Sciatic nerve (tissue), 2 donors: ENCODE data around the gene NFX1. TPM values are rescaled to one million over a fixed set of nuclear protein-coding genes. Genes with fewer than 3 reads are reported as not detected.
A peak's percentile ranks its signal among the peaks of the same experiment; 100 is the strongest.
"Not testable (repeated sequence)": the region's sequence is repeated elsewhere in the genome, so short reads cannot be mapped to it uniquely, and the experiment has no call there.

Source experiments
- ATAC-seq: fragments of 200-7000 bp; cut with Tn5 transposase; one replicate; pipeline ENCODE4 v1.9.1; 2020; ENCODE audit warnings: mild to moderate bottlenecking, moderate library complexity
- DNase-seq: peaks from one replicate; pipeline ENCODE4 v3.0.0-alpha.2; 2020; ENCODE audit warnings: low spot score
- intact Hi-C: fragments of 100-400 bp; cut with DNase I; formaldehyde crosslinking; loops from one replicate; pipeline ENCODE4 v1.14.2; 2022
- total RNA-seq: library from RNA; stranded (reverse); fragmentation: NEBNext Ultra II Directional; extraction: Animal tissue kit (Norgen Biotek cat#: 25700); gene quantifications from one replicate; pipeline ENCODE4 v1.2.1, GENCODE V29; 2021
- donor health status: DM: no; HTN: no; CAD: no.
- donor health status: DM: no; HTN: no; CAD: no.

The NFX1 gene
- total RNA-seq, 1 donor from 2014 or later = 45.8 TPM

DNA sequence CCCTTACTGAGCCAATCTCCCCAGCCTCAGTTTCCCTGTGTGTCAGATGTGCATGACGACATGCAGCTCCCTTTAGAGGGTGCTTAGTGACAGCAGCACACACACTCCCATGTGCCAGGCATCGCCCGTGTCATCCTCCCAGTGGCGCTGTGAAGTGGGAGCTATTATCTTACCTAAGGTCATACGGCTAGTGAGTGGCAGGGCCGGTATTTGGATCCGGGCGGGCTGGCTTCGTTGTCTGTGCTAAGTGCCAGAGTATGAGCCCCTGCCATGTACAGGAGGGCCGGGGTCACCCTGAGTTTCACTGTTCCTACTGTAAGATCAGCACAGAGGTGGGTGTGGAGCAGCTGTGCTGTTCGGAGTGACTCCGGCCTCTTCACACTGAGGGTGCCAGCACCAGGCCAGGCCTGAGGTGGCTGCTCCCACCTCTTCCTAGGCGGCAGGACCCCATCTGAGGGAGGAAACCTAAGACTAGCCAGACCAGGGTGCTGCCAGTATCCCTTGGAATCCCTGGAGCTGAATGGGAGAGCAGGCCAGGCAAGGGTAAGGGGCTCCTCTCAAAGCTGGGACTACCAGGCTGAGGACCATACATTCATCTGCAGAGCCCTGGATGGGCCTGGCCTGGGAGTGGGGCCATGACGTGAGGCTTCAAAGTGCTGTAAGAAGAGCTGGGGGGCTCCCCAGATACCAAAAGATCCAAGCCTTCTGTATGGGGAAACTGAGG is 89.5 kb downstream of the NFX1 start:
- ATAC-seq = no peak
- peak; percentile 47 for DNase-seq
- intact Hi-C loops = no loop called here

DNA sequence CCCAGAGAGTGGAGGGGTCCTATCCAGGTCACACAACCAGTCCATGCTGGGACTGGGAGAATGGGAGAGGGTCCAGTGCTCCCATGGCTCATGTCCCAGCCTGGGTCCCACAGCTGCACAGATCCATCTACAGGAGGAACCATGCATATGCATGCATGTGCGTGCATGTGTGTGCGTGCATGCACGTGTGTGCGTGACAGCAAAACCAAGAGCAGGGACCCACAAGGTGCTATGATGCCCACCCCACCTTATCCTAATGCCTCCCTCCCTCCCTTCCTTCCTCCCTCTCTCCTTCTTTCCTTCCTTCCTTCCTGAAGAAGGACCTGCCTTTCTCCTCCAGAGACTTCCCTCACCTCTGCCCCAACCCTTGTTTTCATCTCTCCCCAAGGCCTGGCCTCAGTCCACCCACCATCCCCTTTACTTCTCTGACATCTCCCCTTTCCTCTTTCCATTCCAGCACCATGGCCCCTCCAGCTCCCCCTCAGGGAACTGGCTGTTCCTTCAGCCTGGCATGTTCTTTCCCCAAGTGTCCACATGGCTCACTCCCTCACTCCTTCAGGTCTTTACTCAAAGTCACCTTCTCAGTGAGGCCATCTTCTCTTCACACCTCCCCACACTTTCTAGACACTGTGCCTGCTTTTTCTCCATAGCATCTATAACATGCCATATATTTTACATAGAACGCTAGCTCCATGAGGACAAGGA is 90.2 kb downstream of the NFX1 start:
- peak; percentile 28 for ATAC-seq
- no peak for DNase-seq
- intact Hi-C loops = no loop called here

GRCh38 chr9:33381231-33381791 is 91.0 kb downstream of the NFX1 start:
- ATAC-seq (peak; percentile 22), DNase-seq (no peak)
- intact Hi-C loops = no loop called here

DNA sequence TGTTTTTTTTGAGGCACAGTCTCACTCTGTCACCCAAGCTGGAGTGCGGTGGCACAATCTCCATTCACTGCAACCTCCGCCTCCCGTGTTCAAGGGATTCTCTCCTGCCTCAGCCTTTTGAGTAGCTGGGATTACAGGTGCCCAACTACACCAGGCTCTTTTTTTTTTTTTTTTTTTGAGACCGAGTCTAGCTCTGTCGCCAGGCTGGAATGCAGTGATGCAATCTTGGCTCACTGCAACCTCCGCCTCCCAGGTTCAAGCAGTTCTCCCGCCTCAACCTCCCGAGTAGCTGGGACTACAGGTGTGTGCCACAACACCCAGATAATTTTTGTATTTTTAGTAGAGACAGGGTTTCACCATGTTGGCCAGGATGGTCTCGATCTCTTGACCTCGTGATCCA is 92.1 kb downstream of the NFX1 start:
- ATAC-seq, intact Hi-C loops, DNase-seq: not testable (repeated sequence)

DNA sequence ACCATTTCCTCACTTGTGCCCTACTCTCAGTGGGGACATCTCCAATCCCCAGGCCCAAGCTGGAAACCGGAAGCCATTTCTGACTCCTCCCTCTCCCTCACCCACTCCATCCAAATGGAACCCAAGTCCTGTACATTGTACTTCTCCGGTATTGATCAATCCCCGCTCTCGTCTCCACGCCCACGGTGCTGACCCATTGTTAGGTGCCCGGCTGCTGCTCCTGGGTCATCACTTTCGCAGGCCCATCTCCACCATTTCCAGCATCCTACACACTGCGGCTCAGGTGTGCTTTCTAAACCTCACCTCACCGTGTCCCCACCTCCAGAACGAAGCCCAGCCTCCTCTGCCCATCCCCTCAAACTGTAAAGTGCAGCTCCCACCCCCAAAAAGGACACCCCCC is 93.1 kb downstream of the NFX1 start:
- ATAC-seq, intact Hi-C loops, DNase-seq: not testable (repeated sequence)

DNA sequence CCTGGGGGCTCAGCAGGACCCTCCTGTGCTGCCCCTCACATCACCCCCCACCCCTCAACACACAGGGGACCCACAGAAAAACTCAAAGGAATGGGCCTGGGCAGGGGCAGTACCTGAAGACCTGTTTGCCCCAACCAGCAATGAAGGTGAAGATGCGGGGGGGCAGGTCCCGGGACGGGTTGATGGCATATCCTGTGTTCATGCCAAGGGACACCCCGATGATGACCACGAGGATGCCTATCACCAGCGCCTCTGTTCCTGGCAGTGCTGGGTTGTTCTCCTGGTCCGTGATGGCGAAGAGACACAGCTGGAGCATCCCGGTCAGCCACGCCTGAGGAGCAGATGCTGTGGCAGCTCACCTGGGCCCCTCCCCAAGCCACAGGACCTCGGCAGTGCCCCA is 95.2 kb downstream of the NFX1 start:
- ATAC-seq, DNase-seq, intact Hi-C loops: not testable (repeated sequence)

- intact Hi-C loops, ATAC-seq, DNase-seq: not testable (repeated sequence)
These were observed 95.8 kb downstream of the NFX1 start for GRCh38 chr9:33385979-33386640.

- ATAC-seq, DNase-seq, intact Hi-C loops: not testable (repeated sequence)
These were observed 96.3 kb downstream of the NFX1 start for GRCh38 chr9:33386641-33386996.

DNA sequence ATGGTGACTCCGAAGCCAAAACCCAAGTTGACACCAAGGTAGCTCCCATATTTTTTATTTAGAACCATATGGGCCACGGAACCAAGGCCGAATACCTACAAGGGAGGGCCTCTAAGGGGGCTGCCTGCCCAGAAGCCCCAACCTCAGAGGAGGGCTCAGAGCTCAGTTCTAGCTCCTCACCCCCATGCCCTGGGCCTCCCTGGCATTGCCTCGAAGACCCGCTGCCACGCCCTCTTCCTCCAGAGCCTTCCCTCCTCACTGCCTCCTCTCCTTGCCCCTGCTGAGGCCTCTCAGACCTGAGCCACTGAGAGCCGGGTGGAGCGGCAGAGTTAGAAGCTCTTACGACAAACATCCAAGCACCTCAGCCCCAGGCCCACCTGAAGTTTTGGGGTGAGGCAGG is 96.7 kb downstream of the NFX1 start:
- intact Hi-C loops, ATAC-seq, DNase-seq: not testable (repeated sequence)

DNA sequence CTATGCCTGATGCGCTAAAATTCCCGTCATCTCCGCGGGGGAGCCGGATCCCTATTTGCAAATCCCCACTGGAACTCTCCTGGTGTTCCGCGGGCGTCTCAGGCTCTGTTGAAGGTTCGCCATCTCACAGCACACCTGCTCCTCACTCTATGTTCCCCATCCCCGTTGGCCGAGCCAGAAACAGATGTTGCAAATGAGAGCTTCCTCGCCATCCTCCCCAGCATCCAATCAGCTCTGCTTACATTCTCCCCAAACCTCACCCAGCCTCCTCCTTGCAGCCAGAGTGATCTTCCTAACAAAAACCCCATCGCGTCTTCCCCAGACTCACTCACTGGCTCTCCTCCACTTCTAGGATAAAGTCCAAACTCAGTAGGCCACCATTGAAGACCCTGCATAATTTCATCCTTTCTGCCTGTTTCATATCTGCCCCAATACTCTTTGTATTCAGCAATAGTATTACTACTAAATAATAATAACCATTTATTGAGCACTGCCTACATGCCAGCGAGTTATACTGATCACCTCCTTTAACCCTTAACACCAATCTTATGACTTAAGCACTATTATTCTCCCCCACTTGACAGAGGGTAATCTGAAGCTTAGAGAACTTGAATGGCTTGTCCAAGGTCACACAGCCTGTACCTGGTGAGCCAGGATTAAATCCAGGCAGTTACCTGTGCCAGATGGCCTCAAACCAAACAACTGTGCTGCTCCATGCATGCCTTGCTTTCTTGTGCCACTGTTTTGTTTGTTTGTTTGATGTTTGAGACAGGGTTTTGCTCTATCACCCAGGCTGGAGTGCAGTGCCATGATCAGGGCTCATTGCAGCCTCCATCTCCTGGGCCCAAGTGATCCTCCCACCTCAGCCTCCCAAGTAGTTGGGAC is 98.0 kb downstream of the NFX1 start:
- DNase-seq (no peak), ATAC-seq (no peak)
- intact Hi-C loops = no loop called here

- ATAC-seq, intact Hi-C loops: not testable (repeated sequence)
- peak; percentile 67 for DNase-seq
These were observed 100.9 kb downstream of the NFX1 start for GRCh38 chr9:33391111-33391771.

- ATAC-seq, intact Hi-C loops: not testable (repeated sequence)
These were observed 102.3 kb downstream of the NFX1 start for GRCh38 chr9:33392591-33393021.

DNA sequence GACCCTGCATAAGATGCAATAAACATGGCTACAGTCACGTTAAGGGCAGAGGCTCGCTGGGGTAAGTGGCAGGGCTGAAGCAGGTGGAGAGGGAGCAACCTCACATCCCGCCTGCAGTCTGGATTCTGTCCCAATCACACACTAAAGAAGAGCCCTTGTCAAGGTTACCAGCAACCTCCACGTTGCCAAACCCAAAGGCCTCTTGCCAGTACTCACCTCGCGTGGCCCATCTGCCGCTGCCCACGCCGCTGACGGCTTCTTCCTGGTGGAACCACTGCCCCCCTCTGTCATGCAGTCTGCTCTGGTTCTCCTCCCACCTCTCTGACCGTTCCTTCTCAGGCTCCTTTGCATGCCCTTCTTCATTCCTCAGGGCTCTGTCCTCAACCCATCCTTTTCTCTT is 103.3 kb downstream of the NFX1 start:
- intact Hi-C loops = no loop called here
- DNase-seq (no peak), ATAC-seq (no peak)

More at GRCh38 chr9:33392591-33393021, 102.3 kb downstream of the NFX1 start:
- not testable (repeated sequence) for DNase-seq

- ATAC-seq, intact Hi-C loops, DNase-seq: not testable (repeated sequence)
These were observed 103.7 kb downstream of the NFX1 start for GRCh38 chr9:33393986-33394385.

DNA sequence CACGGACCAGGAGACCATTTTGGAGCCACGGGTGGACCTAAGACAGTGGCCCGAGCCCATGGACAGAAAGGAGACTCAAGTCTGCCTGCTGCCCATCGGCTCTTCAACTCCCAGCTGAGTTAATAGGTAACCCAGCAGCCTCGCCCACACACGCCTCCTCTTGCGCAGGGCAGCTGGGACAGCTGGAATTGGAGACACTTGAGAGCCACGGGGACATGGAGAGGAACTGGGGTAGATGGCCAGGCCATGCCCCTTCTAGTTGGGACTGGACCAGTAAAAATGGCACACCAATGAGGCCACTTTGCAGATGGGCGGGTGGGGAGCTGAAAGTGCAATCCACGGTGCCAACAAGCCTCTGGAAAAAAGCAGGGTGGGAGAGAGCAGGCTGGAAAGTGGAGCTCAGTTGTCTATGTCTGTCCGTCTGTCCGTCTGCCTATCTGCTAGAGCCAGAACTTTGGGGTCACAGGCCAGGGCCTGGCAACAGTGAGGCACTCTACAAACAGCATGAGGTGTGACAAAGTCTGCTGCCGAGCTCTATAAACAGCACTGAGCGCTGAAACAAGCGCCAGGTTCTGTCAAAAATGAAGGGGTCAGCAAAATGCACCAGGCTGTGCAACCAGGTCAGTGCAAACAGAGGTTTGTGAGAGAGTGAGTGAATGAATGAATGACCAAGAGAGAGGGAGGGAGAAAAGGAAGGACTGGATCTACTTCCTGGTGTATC is 105.0 kb downstream of the NFX1 start:
- ATAC-seq, intact Hi-C loops, DNase-seq: not testable (repeated sequence)

GRCh38 chr9:33397801-33398200 is 107.5 kb downstream of the NFX1 start:
- intact Hi-C loops, DNase-seq, ATAC-seq: not testable (repeated sequence)

GRCh38 chr9:33399047-33399446 is 108.7 kb downstream of the NFX1 start:
- ATAC-seq, DNase-seq, intact Hi-C loops: not testable (repeated sequence)
